ENCODE measurements around the gene GOLGA6A.

- no peak for TF ChIP-seq CTCF (IDR thresholded peaks at IDR 0.05)
- no peak for TF ChIP-seq POLR2A (IDR thresholded peaks at IDR 0.05)
- TF ChIP-seq EP300 (IDR thresholded peaks at IDR 0.05): no peak
Observed at GRCh38 chr15:74027688-74028087, 54.7 kb downstream of the GOLGA6A start.

Data from upper lobe of left lung (tissue), 4 donors.